ENCODE data around the gene PRKCB.

- TF ChIP-seq SIN3A (IDR thresholded peaks at IDR 0.05; ENCODE audit: borderline replicate concordance, insufficient read depth, low read length), result no peak
- TF ChIP-seq POLR2AphosphoS5 (IDR thresholded peaks at IDR 0.05; ENCODE audit: low read depth, low read length), result no peak
- TF ChIP-seq, protein P1, sequence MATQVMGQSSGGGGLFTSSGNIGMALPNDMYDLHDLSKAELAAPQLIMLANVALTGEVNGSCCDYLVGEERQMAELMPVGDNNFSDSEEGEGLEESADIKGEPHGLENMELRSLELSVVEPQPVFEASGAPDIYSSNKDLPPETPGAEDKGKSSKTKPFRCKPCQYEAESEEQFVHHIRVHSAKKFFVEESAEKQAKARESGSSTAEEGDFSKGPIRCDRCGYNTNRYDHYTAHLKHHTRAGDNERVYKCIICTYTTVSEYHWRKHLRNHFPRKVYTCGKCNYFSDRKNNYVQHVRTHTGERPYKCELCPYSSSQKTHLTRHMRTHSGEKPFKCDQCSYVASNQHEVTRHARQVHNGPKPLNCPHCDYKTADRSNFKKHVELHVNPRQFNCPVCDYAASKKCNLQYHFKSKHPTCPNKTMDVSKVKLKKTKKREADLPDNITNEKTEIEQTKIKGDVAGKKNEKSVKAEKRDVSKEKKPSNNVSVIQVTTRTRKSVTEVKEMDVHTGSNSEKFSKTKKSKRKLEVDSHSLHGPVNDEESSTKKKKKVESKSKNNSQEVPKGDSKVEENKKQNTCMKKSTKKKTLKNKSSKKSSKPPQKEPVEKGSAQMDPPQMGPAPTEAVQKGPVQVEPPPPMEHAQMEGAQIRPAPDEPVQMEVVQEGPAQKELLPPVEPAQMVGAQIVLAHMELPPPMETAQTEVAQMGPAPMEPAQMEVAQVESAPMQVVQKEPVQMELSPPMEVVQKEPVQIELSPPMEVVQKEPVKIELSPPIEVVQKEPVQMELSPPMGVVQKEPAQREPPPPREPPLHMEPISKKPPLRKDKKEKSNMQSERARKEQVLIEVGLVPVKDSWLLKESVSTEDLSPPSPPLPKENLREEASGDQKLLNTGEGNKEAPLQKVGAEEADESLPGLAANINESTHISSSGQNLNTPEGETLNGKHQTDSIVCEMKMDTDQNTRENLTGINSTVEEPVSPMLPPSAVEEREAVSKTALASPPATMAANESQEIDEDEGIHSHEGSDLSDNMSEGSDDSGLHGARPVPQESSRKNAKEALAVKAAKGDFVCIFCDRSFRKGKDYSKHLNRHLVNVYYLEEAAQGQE (IDR thresholded peaks at IDR 0.05; ENCODE audit: insufficient read depth in 1 of 2, low read depth in 2 of 2, low read length in 2 of 2), result no peak
These were observed 73.0 kb downstream of the PRKCB start for GRCh38 chr16:23908790-23909189.

Data from PFSK-1 (cell line).